Measurements from ENCODE around the gene SPOP.

- TF ChIP-seq CTCF (IDR thresholded peaks at IDR 0.05) (no peak), REST (IDR thresholded peaks at IDR 0.05; ENCODE audit: insufficient read depth in 1 of 2, low read depth in 2 of 2, low read length in 1 of 2) (no peak), POLR2AphosphoS5 (IDR thresholded peaks at IDR 0.05; ENCODE audit: low read depth, low read length) (no peak), TCF7L2 (IDR thresholded peaks at IDR 0.05; ENCODE audit: low read depth, low read length) (no peak)
Measured at GRCh38 chr17:49566668-49567071, 111.2 kb downstream of the SPOP start.
